ENCODE data around the gene SND1. TPM values are rescaled to one million over a fixed set of nuclear protein-coding genes. Genes with fewer than 3 reads are reported as not detected.

SND1 gene
- total and polyA plus RNA-seq, 2 of the 4 experiments (the other 2 are of a cell fraction) = 154 to 294 TPM

DNA sequence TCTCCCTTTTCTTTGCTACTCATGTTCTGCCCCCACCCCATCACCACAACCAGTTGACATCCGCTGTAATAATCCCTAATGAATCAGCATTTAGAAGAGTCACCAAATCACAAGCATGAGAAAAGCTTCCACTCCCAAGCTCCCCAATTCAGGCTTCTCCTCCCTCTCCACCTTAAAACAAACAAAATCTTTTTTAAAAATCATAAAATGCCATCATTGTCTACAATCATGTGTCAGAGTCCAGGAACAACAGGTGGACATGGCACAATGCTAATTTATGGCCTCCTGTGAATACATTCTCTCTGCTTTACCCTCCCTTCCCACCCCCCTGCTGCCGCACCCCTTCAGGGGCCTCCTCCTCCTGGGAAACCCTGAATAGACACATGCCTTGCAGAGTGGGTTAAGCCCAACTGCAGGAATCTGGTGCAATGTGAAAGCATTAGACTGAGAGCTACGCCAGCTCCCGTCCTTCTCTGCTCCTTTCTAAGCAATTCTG is 375.5 kb downstream of the SND1 start:
- H2BK120ac ChIP-seq (ENCODE audit: low read depth, low read length) = no peak overlapping the region
- intact Hi-C loops (cut with micrococcal nuclease) = no loop called here
- no peak overlapping the region for H4K91ac ChIP-seq (ENCODE audit: insufficient read depth, low read depth, low read length)
- POLR2A ChIA-PET (ENCODE audit: unreplicated experiment) = no interaction called here
- no peak overlapping the region for H3K27ac ChIP-seq (ENCODE audit: insufficient read depth, low read length)
- H3K23ac ChIP-seq (ENCODE audit: low read depth, low read length) = no peak overlapping the region
- H2AK9ac ChIP-seq (replicated peaks; ENCODE audit: low read depth, low read length, poor library complexity) = no peak overlapping the region
- no peak overlapping the region for H3K18ac ChIP-seq (ENCODE audit: low read depth, low read length)
- no peak overlapping the region; the same call in 1 of the 2 replicates for H3K4me2 ChIP-seq (ENCODE audit: low read depth, low read length)
- dilution Hi-C loops (cut with HindIII; ENCODE audit: low sequenced_read_pairs, unreplicated experiment) = no loop called here
- CTCF ChIA-PET = interaction anchor here (0.6 kb wide), 1 partner anchor 125 kb away, joined by 3 read pairs; no protein-coding TSS in a partner anchor
- H4K8ac ChIP-seq (ENCODE audit: low read depth in 2 of 2, low read length in 2 of 2) = no peak overlapping the region
- no peak overlapping the region for H3K9ac ChIP-seq (ENCODE audit: low read depth, low read length)
- H2BK20ac ChIP-seq (ENCODE audit: low read depth, low read length) = no peak overlapping the region
- BruUV-seq (replicated peaks) = no TSS peak
- DNase-seq (peak; percentile 25), ATAC-seq (ENCODE audit: low read depth) (no peak)
- H3K4me1 ChIP-seq (ENCODE audit: control insufficient read depth, insufficient read depth, low read length) = peaks cover 11% of the 10 kb centered on the region
- no peak overlapping the region for H2BK15ac ChIP-seq (ENCODE audit: low read depth, low read length)
- H3K56ac ChIP-seq (ENCODE audit: extremely low read depth, insufficient read depth, low read length) = no peak overlapping the region
- TF ChIP-seq, protein P1, sequence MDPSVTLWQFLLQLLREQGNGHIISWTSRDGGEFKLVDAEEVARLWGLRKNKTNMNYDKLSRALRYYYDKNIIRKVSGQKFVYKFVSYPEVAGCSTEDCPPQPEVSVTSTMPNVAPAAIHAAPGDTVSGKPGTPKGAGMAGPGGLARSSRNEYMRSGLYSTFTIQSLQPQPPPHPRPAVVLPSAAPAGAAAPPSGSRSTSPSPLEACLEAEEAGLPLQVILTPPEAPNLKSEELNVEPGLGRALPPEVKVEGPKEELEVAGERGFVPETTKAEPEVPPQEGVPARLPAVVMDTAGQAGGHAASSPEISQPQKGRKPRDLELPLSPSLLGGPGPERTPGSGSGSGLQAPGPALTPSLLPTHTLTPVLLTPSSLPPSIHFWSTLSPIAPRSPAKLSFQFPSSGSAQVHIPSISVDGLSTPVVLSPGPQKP (IDR thresholded peaks at IDR 0.05; ENCODE audit: borderline replicate concordance, low read depth, low read length) = no peak
- TF ChIP-seq MAFK (IDR thresholded peaks at IDR 0.05; ENCODE audit: low read depth, low read length) (no peak), SMC3 (IDR thresholded peaks at IDR 0.05; ENCODE audit: low read depth, low read length) (no peak), RAD21 (IDR thresholded peaks at IDR 0.05; ENCODE audit: low read length) (no peak), NFE2L2 (IDR thresholded peaks at IDR 0.05; ENCODE audit: low read depth, low read length) (no peak), BHLHE40 (IDR thresholded peaks at IDR 0.05; ENCODE audit: low read depth, low read length) (no peak), CHD1 (IDR thresholded peaks at IDR 0.05; ENCODE audit: low read depth, low read length) (no peak), CEBPB (IDR thresholded peaks at IDR 0.05; ENCODE audit: low read depth, low read length) (no peak), MXI1 (IDR thresholded peaks at IDR 0.05; ENCODE audit: borderline replicate concordance, low read depth, low read length) (no peak), POLR2A (IDR thresholded peaks at IDR 0.05; ENCODE audit: low read depth, low read length) (no peak), FOS (IDR thresholded peaks at IDR 0.05; ENCODE audit: low read depth, low read length) (no peak)
- TF ChIP-seq, protein P2, sequence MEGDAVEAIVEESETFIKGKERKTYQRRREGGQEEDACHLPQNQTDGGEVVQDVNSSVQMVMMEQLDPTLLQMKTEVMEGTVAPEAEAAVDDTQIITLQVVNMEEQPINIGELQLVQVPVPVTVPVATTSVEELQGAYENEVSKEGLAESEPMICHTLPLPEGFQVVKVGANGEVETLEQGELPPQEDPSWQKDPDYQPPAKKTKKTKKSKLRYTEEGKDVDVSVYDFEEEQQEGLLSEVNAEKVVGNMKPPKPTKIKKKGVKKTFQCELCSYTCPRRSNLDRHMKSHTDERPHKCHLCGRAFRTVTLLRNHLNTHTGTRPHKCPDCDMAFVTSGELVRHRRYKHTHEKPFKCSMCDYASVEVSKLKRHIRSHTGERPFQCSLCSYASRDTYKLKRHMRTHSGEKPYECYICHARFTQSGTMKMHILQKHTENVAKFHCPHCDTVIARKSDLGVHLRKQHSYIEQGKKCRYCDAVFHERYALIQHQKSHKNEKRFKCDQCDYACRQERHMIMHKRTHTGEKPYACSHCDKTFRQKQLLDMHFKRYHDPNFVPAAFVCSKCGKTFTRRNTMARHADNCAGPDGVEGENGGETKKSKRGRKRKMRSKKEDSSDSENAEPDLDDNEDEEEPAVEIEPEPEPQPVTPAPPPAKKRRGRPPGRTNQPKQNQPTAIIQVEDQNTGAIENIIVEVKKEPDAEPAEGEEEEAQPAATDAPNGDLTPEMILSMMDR (conservative IDR thresholded peaks at IDR 0.05; ENCODE audit: low read depth, low read length) = no peak
- TF ChIP-seq, protein P3, sequence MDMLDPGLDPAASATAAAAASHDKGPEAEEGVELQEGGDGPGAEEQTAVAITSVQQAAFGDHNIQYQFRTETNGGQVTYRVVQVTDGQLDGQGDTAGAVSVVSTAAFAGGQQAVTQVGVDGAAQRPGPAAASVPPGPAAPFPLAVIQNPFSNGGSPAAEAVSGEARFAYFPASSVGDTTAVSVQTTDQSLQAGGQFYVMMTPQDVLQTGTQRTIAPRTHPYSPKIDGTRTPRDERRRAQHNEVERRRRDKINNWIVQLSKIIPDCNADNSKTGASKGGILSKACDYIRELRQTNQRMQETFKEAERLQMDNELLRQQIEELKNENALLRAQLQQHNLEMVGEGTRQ (IDR thresholded peaks at IDR 0.05; ENCODE audit: low read depth, low read length) = no peak
- H3K36me3 ChIP-seq (ENCODE audit: control insufficient read depth, insufficient read depth, low read length) = peaks cover 6% of the 10 kb centered on the region
- no peak overlapping the region for H2AK5ac ChIP-seq (ENCODE audit: low read depth, low read length)
- no peak overlapping the region for H2BK5ac ChIP-seq (ENCODE audit: low read depth, low read length, poor library complexity, severe bottlenecking)
- no peak overlapping the region for H3K4ac ChIP-seq (ENCODE audit: low read depth, low read length)
- peaks cover 31% of the 10 kb centered on the region for H3K9me1 ChIP-seq (ENCODE audit: insufficient read depth, low read length)
- peaks cover 54 to 71% of the 10 kb centered on the region in 2 experiments for H3K79me1 ChIP-seq (ENCODE audit: low read depth in 1 of 2, low read length in 2 of 2)
- H4K5ac ChIP-seq (ENCODE audit: low read depth, low read length) = no peak overlapping the region
- H4K20me1 ChIP-seq (ENCODE audit: insufficient read depth, low read length) = peaks cover 82% of the 10 kb centered on the region
- WGBS, 2 experiments (ENCODE audit: extremely low coverage in 2 of 2, insufficient read length in 1 of 2) = 45% methylated on average over 1 of the region's 4 CpGs; no CpG with 5 or more reads in 1 of the 2 experiments
- no peak overlapping the region for H3K4me3 ChIP-seq (ENCODE audit: insufficient read depth, low read depth, low read length)
- H3K14ac ChIP-seq (replicated peaks; ENCODE audit: low read depth, low read length) = no peak overlapping the region
- no peak overlapping the region for H2AFZ ChIP-seq (replicated peaks; ENCODE audit: low read length, poor library complexity)
- in situ Hi-C loops (cut with MboI; ENCODE audit: low sequenced_read_pairs) = no loop called here
- no peaks in the 10 kb centered on the region for H3K27me3 ChIP-seq (ENCODE audit: control insufficient read depth, insufficient read depth, low read length)
- H3K9me3 ChIP-seq (ENCODE audit: control insufficient read depth, insufficient read depth, low read length) = no peaks in the 10 kb centered on the region
